Spleen (tissue), 11 donors: ENCODE results near the gene CBLN3. TPM values are rescaled to one million over a fixed set of nuclear protein-coding genes. Genes with fewer than 3 reads are reported as not detected.

Source experiments
- DNase-seq: peaks from one replicate; pipeline ENCODE4 v3.0.0-alpha.2; 2020
- H3K27ac ChIP-seq, 8 donors: fragments of 200-600 bp; sonication (generic) in 7 of 8; 1 replicate in 4 of 8; 2 replicates in 4 of 8; pipeline versions ENCODE4 v1.5.0 to v1.8.0; 2016 to 2021; ENCODE audit warnings: inconsistent platforms in 4 of 8, mild to moderate bottlenecking in 4 of 8, moderate library complexity in 1 of 8
- H3K27me3 ChIP-seq, 7 donors: fragments of 200-600 bp; sonication (generic) in 6 of 7; replicated peaks in 1 of 7; 1 replicate in 4 of 7; 2 replicates in 3 of 7; pipeline versions ENCODE4 v1.5.0 to v1.8.0; 2016 to 2021; ENCODE audit warnings: inconsistent platforms in 3 of 7, mild to moderate bottlenecking in 1 of 7
- H3K36me3 ChIP-seq, 6 donors: fragments of 200-600 bp; sonication (generic) in 5 of 6; 1 replicate in 4 of 6; 2 replicates in 2 of 6; pipeline versions ENCODE4 v1.5.0 to v1.8.0; 2016 to 2021; ENCODE audit warnings: inconsistent platforms in 2 of 6
- H3K4me1 ChIP-seq, 6 donors: fragments of 200-600 bp; sonication (generic) in 5 of 6; 1 replicate in 3 of 6; 2 replicates in 3 of 6; pipeline versions ENCODE4 v1.5.0 to v1.8.0; 2016 to 2021; ENCODE audit warnings: inconsistent platforms in 3 of 6
- H3K4me3 ChIP-seq, 8 donors: fragments of 200-600 bp; sonication (generic) in 7 of 8; 1 replicate in 4 of 8; 2 replicates in 4 of 8; pipeline versions ENCODE4 v1.5.0 to v1.8.0; 2016 to 2021; ENCODE audit warnings: inconsistent platforms in 4 of 8, mild to moderate bottlenecking in 4 of 8, moderate library complexity in 2 of 8
- H3K9me3 ChIP-seq, 8 donors: fragments of 200-600 bp; sonication (generic) in 7 of 8; 1 replicate in 4 of 8; 2 replicates in 4 of 8; pipeline versions ENCODE4 v1.5.0 to v1.8.0; 2016 to 2021; ENCODE audit warnings: inconsistent platforms in 4 of 8
- POLR2A ChIP-seq, 3 donors: fragments of 450-650 bp; IDR thresholded peaks; one replicate each; pipeline ENCODE4 v1.5.1; 2017; ENCODE audit warnings: antibody characterized with exemption in 3 of 3, mild to moderate bottlenecking in 1 of 3
- POLR2AphosphoS5 ChIP-seq, 3 donors: sonication (generic); formaldehyde crosslinking; IDR thresholded peaks; one replicate each; pipeline ENCODE4 v1.5.1; 2017; ENCODE audit warnings: antibody characterized with exemption in 3 of 3
- WGBS, 5 donors: extraction: QIAGEN DNeasy Blood & Tissue Kit in 3 of 5; methylation state at CpG; one replicate each; pipeline versions ENCODE4 v1.1.5 to v1.1.7; 2013 to 2018; 5-methylcytosine and 5-hydroxymethylcytosine counted together
- intact Hi-C: fragments of 100-400 bp; cut with DNase I; formaldehyde crosslinking; loops from one replicate; pipeline ENCODE4 v1.15.0; 2023; ENCODE audit warnings: low total_unique reads
- polyA plus RNA-seq, 3 donors: library from polyadenylated mRNA; stranded (reverse); fragments of 200-250 nt; gene quantifications; one replicate each; pipeline ENCODE4 v1.2.1, GENCODE V29; 2013
- total RNA-seq, 7 donors: library from RNA; depleted of rRNA in 3 of 7; stranded (reverse); fragments of >200 nt in 3 of 7; fragmentation: NEBNext Ultra II Directional in 4 of 7; extraction: Animal tissue kit (Norgen Biotek cat#: 25700) in 4 of 7; gene quantifications; one replicate each; pipeline versions ENCODE4 v1.1.0 to v1.2.1, GENCODE V29; 2016 to 2021
- TF ChIP-seq, protein P1 (sequence below), 11 experiments: fragments of 200-600 bp in 7 of 11; fragments of 450-650 bp in 4 of 11; sonication (generic) in 4 of 11; IDR thresholded peaks in 8 of 11; conservative IDR thresholded peaks in 3 of 11; 1 replicate in 7 of 11; 2 replicates in 4 of 11; pipeline versions ENCODE4 v1.4.0 to v1.8.0; 2016 to 2021; ENCODE audit warnings: antibody characterized with exemption in 11 of 11, inconsistent platforms in 4 of 11, mild to moderate bottlenecking in 1 of 11
- donor health status: healthy with polysubstance abuse.
- donor health status: DM: no; HTN: no; CAD: no; lungs with moderate emphysema.
- donor health status: DM: no; HTN: no; CAD: no.
- donor health status: Bipolar disorder and iron deficiency.
- donor health status: healthy.
- donor health status: DM: no; HTN: no; CAD: no.
- donor health status: DM: yes; HTN: yes; CAD: no.

Gene CBLN3
- total and polyA plus RNA-seq, 10 donors = 4.3 to 21.7 (median 10.2) TPM

DNA sequence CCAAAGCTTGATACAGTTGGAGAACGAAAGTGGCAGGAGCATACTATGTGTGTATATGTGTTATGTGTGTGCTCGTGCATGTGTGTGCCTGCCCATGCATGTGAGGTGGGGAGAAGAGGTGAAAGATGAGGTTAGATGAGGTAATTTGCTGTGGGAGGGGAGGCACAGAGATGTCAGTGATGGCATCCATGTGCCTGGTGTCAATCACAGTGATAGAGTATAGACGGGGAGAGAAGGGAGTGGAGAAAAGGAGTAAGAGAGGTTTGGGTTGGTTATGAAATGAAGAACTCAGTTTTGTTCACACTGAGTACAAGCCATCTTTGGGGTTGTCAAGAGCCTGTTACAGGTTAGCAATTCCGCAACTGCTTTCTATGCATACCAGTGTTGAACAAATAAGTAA is 45.3 kb downstream of the CBLN3 start:
- WGBS, 5 donors = 86 to 91% (median 89%) methylated on average over 4 of the region's 4 CpGs
- no peak overlapping the region for H3K27ac ChIP-seq
- H3K36me3 ChIP-seq = no peaks in the 10 kb centered on the region
- intact Hi-C loops = no loop called here
- H3K4me3 ChIP-seq = no peak overlapping the region
- TF ChIP-seq, protein P1, sequence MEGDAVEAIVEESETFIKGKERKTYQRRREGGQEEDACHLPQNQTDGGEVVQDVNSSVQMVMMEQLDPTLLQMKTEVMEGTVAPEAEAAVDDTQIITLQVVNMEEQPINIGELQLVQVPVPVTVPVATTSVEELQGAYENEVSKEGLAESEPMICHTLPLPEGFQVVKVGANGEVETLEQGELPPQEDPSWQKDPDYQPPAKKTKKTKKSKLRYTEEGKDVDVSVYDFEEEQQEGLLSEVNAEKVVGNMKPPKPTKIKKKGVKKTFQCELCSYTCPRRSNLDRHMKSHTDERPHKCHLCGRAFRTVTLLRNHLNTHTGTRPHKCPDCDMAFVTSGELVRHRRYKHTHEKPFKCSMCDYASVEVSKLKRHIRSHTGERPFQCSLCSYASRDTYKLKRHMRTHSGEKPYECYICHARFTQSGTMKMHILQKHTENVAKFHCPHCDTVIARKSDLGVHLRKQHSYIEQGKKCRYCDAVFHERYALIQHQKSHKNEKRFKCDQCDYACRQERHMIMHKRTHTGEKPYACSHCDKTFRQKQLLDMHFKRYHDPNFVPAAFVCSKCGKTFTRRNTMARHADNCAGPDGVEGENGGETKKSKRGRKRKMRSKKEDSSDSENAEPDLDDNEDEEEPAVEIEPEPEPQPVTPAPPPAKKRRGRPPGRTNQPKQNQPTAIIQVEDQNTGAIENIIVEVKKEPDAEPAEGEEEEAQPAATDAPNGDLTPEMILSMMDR (IDR thresholded peaks at IDR 0.05 in 8 of 11, conservative IDR thresholded peaks at IDR 0.05 in 3 of 11) = no peak
- TF ChIP-seq POLR2AphosphoS5 (IDR thresholded peaks at IDR 0.05) (no peak), POLR2A (IDR thresholded peaks at IDR 0.05) (no peak)
- no peaks in the 10 kb centered on the region for H3K9me3 ChIP-seq
- DNase-seq = no peak
- H3K4me1 ChIP-seq = no peaks in the 10 kb centered on the region
- no peaks in the 10 kb centered on the region for H3K27me3 ChIP-seq

DNA sequence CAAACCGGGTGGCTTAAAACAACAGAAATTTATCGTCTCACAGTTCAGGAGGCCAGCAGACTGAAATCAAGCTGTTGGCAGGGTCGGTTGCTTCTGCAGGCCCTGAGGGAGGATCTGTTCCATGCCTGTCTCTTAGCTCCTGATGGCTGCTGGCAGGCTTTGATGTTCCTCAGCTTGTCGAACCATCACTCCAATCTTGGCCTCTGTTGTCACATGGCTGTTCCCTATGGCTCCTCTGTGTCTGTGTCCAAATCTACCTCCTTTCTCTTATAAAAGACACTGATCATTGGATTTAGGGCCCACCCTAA is 47.5 kb downstream of the CBLN3 start:
- Histone ChIP-seq H3K27me3 (no peaks in the 10 kb centered on the region), H3K9me3 (no peaks in the 10 kb centered on the region), H3K27ac (no peak overlapping the region), H3K36me3 (no peaks in the 10 kb centered on the region), H3K4me3 (no peak overlapping the region), H3K4me1 (no peaks in the 10 kb centered on the region)
- no peak for DNase-seq
- intact Hi-C loops = no loop called here
- 67 to 94% (median 85%) methylated on average over 4 of the region's 4 CpGs for WGBS, 5 donors
- TF ChIP-seq POLR2A (IDR thresholded peaks at IDR 0.05) = no peak
- TF ChIP-seq, protein P1 (IDR thresholded peaks at IDR 0.05 in 8 of 11, conservative IDR thresholded peaks at IDR 0.05 in 3 of 11) = no peak
- no peak for TF ChIP-seq POLR2AphosphoS5 (IDR thresholded peaks at IDR 0.05)

DNA sequence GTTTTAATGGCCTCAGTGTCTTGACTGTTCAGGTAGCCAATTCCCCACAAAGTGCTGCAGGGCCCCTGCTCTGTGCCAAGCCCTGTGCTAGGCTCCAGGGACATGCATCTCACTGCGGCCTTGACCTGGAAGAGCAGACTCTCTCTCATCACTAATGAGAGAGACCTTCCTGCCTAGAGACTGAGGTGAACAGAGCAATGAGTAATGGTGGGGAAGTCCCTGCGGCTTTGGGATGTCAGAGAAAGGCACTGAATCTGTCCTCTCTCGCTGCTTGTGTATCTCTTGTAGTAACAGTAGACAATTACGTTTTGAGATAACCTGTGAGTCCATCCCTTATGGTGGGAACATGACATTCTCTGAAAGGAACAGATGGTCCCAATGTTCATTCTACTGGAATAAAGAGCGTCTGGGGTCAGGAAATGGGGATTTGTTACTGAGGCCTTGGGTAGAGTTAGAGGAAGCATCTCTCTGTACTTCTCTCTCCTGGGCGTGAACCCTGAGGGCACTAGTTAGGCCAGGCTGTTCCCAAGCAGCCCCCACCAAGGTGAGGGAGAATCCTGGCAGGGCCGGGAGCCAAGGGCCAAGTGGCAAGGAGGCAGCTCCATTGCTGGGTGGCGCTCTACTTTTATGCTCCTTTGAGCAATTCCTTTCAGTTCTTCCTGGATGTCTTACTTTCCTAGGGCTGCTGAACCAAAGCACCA is 48.0 kb downstream of the CBLN3 start:
- DNase-seq = no peak
- no peak for TF ChIP-seq POLR2AphosphoS5 (IDR thresholded peaks at IDR 0.05)
- TF ChIP-seq, protein P1 (IDR thresholded peaks at IDR 0.05 in 8 of 11, conservative IDR thresholded peaks at IDR 0.05 in 3 of 11) = no peak
- WGBS, 5 donors = 63 to 86% (median 81%) methylated on average over 7 to 8 of the region's 8 CpGs
- Histone ChIP-seq H3K36me3 (no peaks in the 10 kb centered on the region), H3K4me3 (no peak overlapping the region), H3K27ac (no peak overlapping the region), H3K9me3 (no peaks in the 10 kb centered on the region), H3K4me1 (no peaks in the 10 kb centered on the region), H3K27me3 (peaks cover 0 to 4% (median 0%) of the 10 kb centered on the region in 7 donors)
- intact Hi-C loops = no loop called here

DNA sequence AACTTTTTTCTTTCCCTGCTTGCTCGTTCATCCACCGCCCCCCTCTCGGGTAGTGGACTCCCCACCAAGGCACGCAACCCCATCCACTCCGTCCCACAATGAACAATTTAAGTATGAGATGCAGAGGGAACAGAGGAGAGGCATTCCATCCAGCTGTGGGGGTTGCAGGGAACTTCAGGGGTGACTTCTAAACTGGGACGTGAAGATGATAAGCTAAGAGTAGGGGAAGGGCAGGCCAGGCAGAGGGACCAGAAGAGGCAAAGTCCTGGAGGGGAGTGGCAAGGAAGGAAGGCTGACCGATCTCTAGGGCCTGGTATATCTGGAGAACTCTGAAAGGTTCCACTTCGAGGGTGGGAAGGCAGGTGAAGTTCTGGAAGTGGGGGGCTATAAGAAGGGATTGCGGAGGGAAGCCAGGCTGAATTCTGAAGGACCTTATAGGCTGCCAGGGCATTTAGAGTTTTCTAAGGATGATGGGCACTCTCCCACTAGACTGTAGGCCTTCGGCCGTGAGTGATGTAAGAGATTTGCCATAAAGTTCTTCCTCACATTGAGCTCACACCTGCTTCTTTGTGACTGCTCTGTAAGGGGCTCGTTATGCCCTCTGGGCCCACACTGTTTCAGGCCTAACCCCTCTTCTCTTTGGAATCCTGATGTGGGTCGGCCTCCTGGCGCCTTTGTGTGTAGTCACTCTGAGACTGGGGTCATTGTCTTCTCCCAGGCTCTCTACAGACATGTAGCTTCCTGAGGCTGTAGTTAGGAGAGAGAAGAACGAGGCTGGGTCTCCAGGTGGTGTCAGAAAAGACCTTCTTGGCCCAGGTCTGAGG is 49.3 kb downstream of the CBLN3 start:
- TF ChIP-seq, protein P1 (IDR thresholded peaks at IDR 0.05 in 8 of 11, conservative IDR thresholded peaks at IDR 0.05 in 3 of 11) = no peak
- TF ChIP-seq POLR2AphosphoS5 (IDR thresholded peaks at IDR 0.05) (no peak), POLR2A (IDR thresholded peaks at IDR 0.05) (no peak)

More for the DNA sequence above, 49.3 kb downstream of the CBLN3 start:
- Histone ChIP-seq H3K9me3 (no peaks in the 10 kb centered on the region), H3K4me1 (no peaks in the 10 kb centered on the region), H3K4me3 (no peak overlapping the region), H3K27ac (no peak overlapping the region), H3K27me3 (peaks cover 0 to 10% (median 0%) of the 10 kb centered on the region in 7 donors), H3K36me3 (no peaks in the 10 kb centered on the region)
- intact Hi-C loops = no loop called here
- DNase-seq = no peak
- 79 to 85% (median 84%) methylated on average over 15 of the region's 15 CpGs for WGBS, 5 donors
